Keratinocyte (primary cell): ENCODE measurements around the gene GM2A. TPM values are rescaled to one million over a fixed set of nuclear protein-coding genes. Genes with fewer than 3 reads are reported as not detected.

Experiments
- DNase-seq: peaks from one replicate; pipeline ENCODE4 v3.0.0-alpha.2; 2011; ENCODE audit warnings: low read depth, missing footprints, low spot score
- FAIRE-seq: peaks from 2 replicates; lab custom pipeline; 2011; peaks lifted over from hg19 to GRCh38; lab: Jason Lieb, UNC
- H2AFZ ChIP-seq: 2 replicates; pipeline ENCODE4 v1.6.0; 2012; ENCODE audit warnings: low read length, control low read depth, inconsistent platforms; ENCODE audit not compliant: control insufficient read depth
- H3K27ac ChIP-seq: 2 replicates; pipeline ENCODE4 v1.5.1; 2011; ENCODE audit warnings: low read length; ENCODE audit not compliant: control insufficient read depth, insufficient read depth
- H3K27me3 ChIP-seq: 3 replicates; pipeline ENCODE4 v1.6.0; 2011; ENCODE audit warnings: low read length; ENCODE audit not compliant: control insufficient read depth, insufficient read depth; ENCODE audit errors: extremely low read depth
- H3K36me3 ChIP-seq, 2 experiments: 2 replicates in 1 of 2; 3 replicates in 1 of 2; pipeline ENCODE4 v1.5.1; 2011; ENCODE audit warnings: low read length in 2 of 2, mild to moderate bottlenecking in 1 of 2; ENCODE audit not compliant: control insufficient read depth in 2 of 2, insufficient read depth in 2 of 2; ENCODE audit errors: extremely low read depth in 1 of 2
- H3K4me1 ChIP-seq: 3 replicates; pipeline ENCODE4 v1.5.1; 2011; ENCODE audit warnings: low read length; ENCODE audit not compliant: control insufficient read depth, insufficient read depth; ENCODE audit errors: extremely low read depth
- H3K4me2 ChIP-seq: 3 replicates; pipeline ENCODE4 v1.6.0; 2011; ENCODE audit warnings: low read depth, low read length; ENCODE audit not compliant: control insufficient read depth, insufficient read depth; ENCODE audit errors: extremely low read depth
- H3K4me3 ChIP-seq, 3 experiments: fragments of 200-600 bp in 1 of 3; sonication (generic) in 1 of 3; 2 replicates in 2 of 3; 3 replicates in 1 of 3; pipeline ENCODE4 v1.5.1; 2011 to 2016; ENCODE audit warnings: low read length in 3 of 3, mild to moderate bottlenecking in 3 of 3, control low read depth in 2 of 3, inconsistent platforms in 1 of 3, low read depth in 1 of 3, mixed read lengths in 1 of 3, mixed run types in 1 of 3, moderate library complexity in 1 of 3; ENCODE audit not compliant: control insufficient read depth in 2 of 3, insufficient read depth in 2 of 3; ENCODE audit errors: extremely low read depth in 1 of 3
- H3K79me2 ChIP-seq: 2 replicates; pipeline ENCODE4 v1.6.0; 2012; ENCODE audit warnings: low read length; ENCODE audit not compliant: control insufficient read depth, insufficient read depth
- H3K9ac ChIP-seq: 3 replicates; pipeline ENCODE4 v1.6.0; 2011; ENCODE audit warnings: low read length; ENCODE audit not compliant: control insufficient read depth, insufficient read depth; ENCODE audit errors: extremely low read depth
- H3K9me1 ChIP-seq: 3 replicates; pipeline ENCODE4 v1.6.0; 2011; ENCODE audit warnings: low read length; ENCODE audit not compliant: control insufficient read depth, insufficient read depth; ENCODE audit errors: extremely low read depth
- H3K9me3 ChIP-seq: 2 replicates; pipeline ENCODE4 v1.5.1; 2012; ENCODE audit warnings: low read depth, low read length; ENCODE audit not compliant: control insufficient read depth
- H4K20me1 ChIP-seq: 3 replicates; pipeline ENCODE4 v1.6.0; 2011; ENCODE audit warnings: low read length; ENCODE audit not compliant: control insufficient read depth, insufficient read depth; ENCODE audit errors: extremely low read depth
- CTCF ChIP-seq, 3 experiments: IDR thresholded peaks in 1 of 3; conservative IDR thresholded peaks in 1 of 3; optimal IDR thresholded peaks in 1 of 3; 2 replicates in 2 of 3; 3 replicates in 1 of 3; pipeline versions ENCODE3 to v1.5.1; 2011; ENCODE audit warnings: low read length in 3 of 3, mild to moderate bottlenecking in 3 of 3, moderate library complexity in 2 of 3, control low read depth in 1 of 3, inconsistent platforms in 1 of 3; ENCODE audit not compliant: insufficient read depth in 2 of 3; ENCODE audit errors: extremely low read depth in 1 of 3
- EZH2 ChIP-seq: IDR thresholded peaks from one replicate; pipeline ENCODE4 v1.6.1; 2012; ENCODE audit warnings: inconsistent platforms, mild to moderate bottlenecking, low read length, moderate library complexity
- dilution Hi-C: fragments of 300-500 bp; cut with MboI; formaldehyde crosslinking; loops from one replicate; pipeline ENCODE4 v1.7.0; 2020; ENCODE audit warnings: low sequenced_read_pairs; ENCODE audit not compliant: extremely low pct_ligation_motif_present
- polyA plus RNA-seq, 5 experiments: library from polyadenylated mRNA; depleted of rRNA in 3 of 5; stranded (reverse) in 3 of 5; stranded (forward) in 1 of 5; unstranded in 1 of 5; fragments of >200 nt; gene quantifications; 1 replicate in 1 of 5; 2 replicates in 3 of 5; 3 replicates in 1 of 5; pipeline versions ENCODE4 v1.2.1 to v1.2.3, GENCODE V29; 2011 to 2012; ENCODE audit warnings: missing spikeins in 2 of 5, low read depth in 1 of 5, low replicate concordance in 1 of 5

Gene GM2A
- polyA plus RNA-seq, 1 donor (not counting 4 experiments of a cell fraction or from before 2014, with no cell fraction given): 117 TPM

GRCh38 chr5:151283120-151283825, 30.3 kb downstream of the GM2A start:
- H3K79me2 ChIP-seq: no peaks in the 10 kb centered on the region
- no peak overlapping the region for H3K4me3 ChIP-seq
- H3K9ac ChIP-seq: no peak overlapping the region
- H3K4me1 ChIP-seq: no peaks in the 10 kb centered on the region
- H3K4me2 ChIP-seq: no peak overlapping the region
- H4K20me1 ChIP-seq: no peaks in the 10 kb centered on the region
- FAIRE-seq: no peak
- no peaks in the 10 kb centered on the region for H3K9me1 ChIP-seq
- H2AFZ ChIP-seq: no peak overlapping the region
- H3K27me3 ChIP-seq: no peaks in the 10 kb centered on the region
- H3K36me3 ChIP-seq: no peaks in the 10 kb centered on the region
- dilution Hi-C loops: no loop called here
- no peaks in the 10 kb centered on the region for H3K9me3 ChIP-seq
- no peak for DNase-seq
- TF ChIP-seq EZH2: no peak
- no peak for TF ChIP-seq CTCF (optimal IDR thresholded peaks at IDR 0.05 in 1 of 3, IDR thresholded peaks at IDR 0.05 in 1 of 3, conservative IDR thresholded peaks at IDR 0.05 in 1 of 3; ENCODE audit: extremely low read depth in 1 of 3, insufficient read depth in 2 of 3, low read length in 3 of 3)
- H3K27ac ChIP-seq: no peak overlapping the region

GRCh38 chr5:151284392-151284967, 31.5 kb downstream of the GM2A start:
- H2AFZ ChIP-seq: no peak overlapping the region
- no peaks in the 10 kb centered on the region for H3K9me3 ChIP-seq
- H3K4me1 ChIP-seq: no peaks in the 10 kb centered on the region
- no peaks in the 10 kb centered on the region for H3K27me3 ChIP-seq
- no peaks in the 10 kb centered on the region for H4K20me1 ChIP-seq
- H3K9me1 ChIP-seq: no peaks in the 10 kb centered on the region
- H3K4me2 ChIP-seq: no peak overlapping the region
- FAIRE-seq (no peak), DNase-seq (no peak)
- H3K27ac ChIP-seq: no peak overlapping the region
- TF ChIP-seq CTCF (optimal IDR thresholded peaks at IDR 0.05 in 1 of 3, IDR thresholded peaks at IDR 0.05 in 1 of 3, conservative IDR thresholded peaks at IDR 0.05 in 1 of 3; ENCODE audit: extremely low read depth in 1 of 3, insufficient read depth in 2 of 3, low read length in 3 of 3) (peak; percentile 15 to 41 (median 34)), EZH2 (no peak)
- no peak overlapping the region for H3K4me3 ChIP-seq
- no peaks in the 10 kb centered on the region for H3K79me2 ChIP-seq
- H3K9ac ChIP-seq: no peak overlapping the region
- dilution Hi-C loops: no loop called here
- H3K36me3 ChIP-seq: no peaks in the 10 kb centered on the region
